GM19193 (cell line): ENCODE data around the gene ALDH18A1.

Experiments
- POLR2A ChIP-seq: IDR thresholded peaks from 4 replicates; pipeline ENCODE4 v1.6.1; 2011; ENCODE audit not compliant: insufficient read depth, insufficient read length; ENCODE audit errors: extremely low read depth

The ALDH18A1 gene

GRCh38 chr10:95571390-95571789 lies 85.1 kb downstream of the ALDH18A1 start:
- TF ChIP-seq POLR2A, result no peak

- TF ChIP-seq POLR2A, result no peak
These were observed 87.1 kb downstream of the ALDH18A1 start for GRCh38 chr10:95569368-95569767.

GRCh38 chr10:95567903-95568630 lies 88.4 kb downstream of the ALDH18A1 start:
- no peak for TF ChIP-seq POLR2A

GRCh38 chr10:95566136-95566535 lies 90.4 kb downstream of the ALDH18A1 start:
- no peak for TF ChIP-seq POLR2A

- TF ChIP-seq POLR2A, result no peak
These were observed 91.2 kb downstream of the ALDH18A1 start for GRCh38 chr10:95565336-95565735.

GRCh38 chr10:95564291-95564690 lies 92.2 kb downstream of the ALDH18A1 start:
- TF ChIP-seq POLR2A, result no peak

GRCh38 chr10:95562341-95562965 lies 94.1 kb downstream of the ALDH18A1 start:
- no peak for TF ChIP-seq POLR2A

- TF ChIP-seq POLR2A, result no peak
These were observed 94.7 kb downstream of the ALDH18A1 start for GRCh38 chr10:95561864-95562177.

DNA sequence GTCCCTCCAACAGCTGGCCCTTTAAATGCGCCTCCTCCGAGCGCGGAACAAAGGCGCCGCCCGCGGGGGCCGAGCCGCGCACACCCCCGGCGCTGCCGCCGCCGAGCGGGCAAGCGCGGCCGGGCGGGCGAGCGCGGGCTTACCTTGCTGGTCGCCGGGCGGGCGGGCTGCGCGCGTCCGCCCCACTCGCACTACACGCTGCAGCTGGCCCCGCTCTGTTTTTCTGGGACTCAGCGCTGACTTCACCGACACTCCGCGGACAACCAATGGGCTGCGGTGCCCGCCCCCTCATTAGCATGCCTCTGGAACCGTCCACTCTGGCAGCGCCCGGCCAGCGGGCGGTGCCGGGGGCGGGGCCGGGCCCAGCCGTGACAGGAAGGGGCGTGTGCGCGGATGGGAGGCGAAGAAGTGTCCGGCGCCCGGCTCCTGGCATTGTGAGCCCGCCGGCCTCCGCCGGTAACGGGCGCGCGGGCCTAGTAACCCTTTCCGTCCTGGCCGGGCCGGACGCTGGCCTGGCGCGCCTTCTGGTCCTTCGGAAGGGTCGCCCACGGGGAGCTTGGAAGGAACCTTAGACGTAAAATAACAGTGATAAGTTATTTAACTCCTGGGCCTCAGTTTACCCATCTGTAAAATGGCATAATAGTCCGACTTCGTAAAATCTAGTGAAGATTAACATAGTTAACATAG lies 95.2 kb downstream of the ALDH18A1 start, which contains the start of gene SORBS1:
Gene SORBS1, minus strand, starts transcription at position 195 of the 687 bp plus-strand sequence. CDS start 120,236 bp downstream, outside the sequence.
- peak; percentile 26 for TF ChIP-seq POLR2A

DNA sequence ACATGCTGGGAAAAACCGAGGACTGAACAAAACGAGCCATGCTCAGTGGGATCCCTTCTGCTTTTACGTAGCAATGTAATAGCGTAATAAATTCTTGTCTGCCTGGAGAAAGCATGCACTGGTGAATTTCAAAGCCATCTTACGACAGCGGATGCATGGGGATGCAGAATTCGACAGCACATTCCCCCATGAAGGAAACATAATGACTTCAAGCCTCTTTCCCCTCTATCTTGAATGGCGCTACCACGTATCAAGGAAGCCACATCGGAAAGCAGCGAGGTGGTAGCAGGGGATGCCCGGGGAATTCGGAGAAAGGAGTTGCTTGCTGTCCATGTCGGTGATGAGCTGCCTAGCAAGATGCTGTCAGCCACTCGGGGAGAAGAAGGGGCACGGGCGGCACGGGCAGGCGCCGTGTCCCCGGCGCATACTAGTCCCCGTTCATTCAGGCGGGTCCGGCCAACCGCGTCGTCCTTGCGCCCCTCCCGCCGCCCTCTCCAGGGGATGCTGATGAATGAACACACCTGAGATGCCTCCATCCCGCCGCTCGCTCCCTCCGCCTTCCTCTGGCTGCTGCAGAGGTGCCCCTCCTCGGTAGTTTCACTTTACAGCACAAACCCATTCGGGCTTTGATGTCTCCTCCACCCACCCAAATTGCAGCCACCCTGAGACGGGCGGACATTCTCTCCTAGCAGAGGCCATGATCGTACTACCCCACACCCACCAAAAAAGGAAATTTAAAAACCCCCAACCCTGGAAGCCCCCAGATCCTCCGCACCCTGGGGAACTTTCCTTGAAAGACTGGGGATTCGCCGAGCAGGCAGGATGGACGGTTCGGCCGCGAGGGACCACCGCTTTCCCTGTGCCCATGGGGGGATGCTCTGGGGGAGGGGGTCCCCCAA lies 96.0 kb downstream of the ALDH18A1 start:
- TF ChIP-seq POLR2A, result no peak

DNA sequence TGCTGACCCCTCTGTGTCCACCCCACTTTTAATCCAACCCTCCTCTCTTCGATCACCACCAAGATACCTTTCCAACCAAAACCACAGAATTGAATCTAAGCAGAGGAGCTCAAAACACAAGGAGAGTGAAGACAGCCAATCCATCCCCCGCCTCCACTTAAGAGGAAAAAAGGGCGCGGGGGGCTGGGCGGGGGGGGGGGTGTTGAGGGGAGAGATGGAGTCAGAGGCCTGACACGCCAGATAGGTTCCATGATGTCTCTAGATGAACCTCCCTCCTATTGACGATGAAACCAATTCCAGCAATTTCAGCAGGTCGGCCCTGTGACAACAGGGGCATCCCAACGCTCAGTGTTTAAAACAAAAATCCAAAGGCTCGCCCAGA lies 96.6 kb downstream of the ALDH18A1 start:
- TF ChIP-seq POLR2A, result no peak

DNA sequence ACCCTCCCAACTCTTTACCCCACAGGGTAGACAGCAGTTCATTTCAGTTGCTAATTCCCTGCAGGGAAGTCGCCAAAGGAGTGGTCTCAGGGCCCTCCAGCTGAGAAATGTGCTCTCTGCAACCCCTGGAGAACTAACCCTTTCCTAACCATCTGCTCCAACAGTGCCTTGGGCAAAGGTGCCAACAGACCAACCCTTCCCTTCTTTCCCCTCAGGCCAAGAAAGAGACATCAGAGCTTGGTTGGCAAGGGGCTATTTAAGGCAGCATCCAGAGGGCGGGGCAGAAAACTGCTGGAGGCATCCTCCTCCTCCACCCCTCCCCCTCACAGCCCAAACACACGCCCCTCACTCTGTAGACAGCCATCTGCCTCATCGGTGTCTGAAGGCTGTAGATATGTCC lies 97.0 kb downstream of the ALDH18A1 start:
- no peak for TF ChIP-seq POLR2A

DNA sequence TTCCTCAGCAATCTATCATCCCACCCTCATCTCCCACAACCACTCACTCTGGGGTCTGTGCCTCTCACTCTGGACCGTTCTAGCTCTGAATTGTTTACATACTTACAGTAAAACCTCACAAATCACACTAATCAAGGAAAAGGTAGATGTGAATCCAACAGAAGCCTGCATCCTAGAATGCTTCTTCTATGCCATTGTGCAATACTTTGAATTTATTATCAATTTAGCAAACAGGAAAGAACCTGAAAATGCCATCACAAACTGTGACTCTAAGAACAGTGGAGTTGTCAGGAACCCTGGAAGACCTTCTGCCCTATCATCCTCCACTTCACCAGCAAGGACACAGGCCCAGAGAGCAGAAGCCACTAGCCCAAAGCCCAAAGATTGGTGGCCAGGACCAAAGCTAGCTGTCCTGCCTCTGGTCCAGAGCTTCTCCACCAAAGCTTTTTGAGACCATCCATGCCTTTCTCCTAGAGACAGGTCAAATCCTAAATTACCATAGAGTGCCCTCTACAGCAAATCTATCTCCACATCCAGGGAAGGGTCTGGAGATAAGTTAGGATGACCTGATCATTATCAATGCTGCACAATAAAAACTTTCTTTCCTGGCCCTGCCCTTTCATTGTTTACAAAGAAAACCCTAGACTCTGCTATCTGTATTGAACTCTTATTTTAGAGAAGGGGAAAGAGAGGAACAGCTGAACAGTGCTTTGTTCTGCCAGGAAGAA lies 97.8 kb downstream of the ALDH18A1 start:
- no peak for TF ChIP-seq POLR2A
